K562 (cell line): Measurements from ENCODE around the gene SH3BP2. TPM values are rescaled to one million over a fixed set of nuclear protein-coding genes. Genes with fewer than 3 reads are reported as not detected.

ENCODE experiments used
- CC2D1A ChIP-seq: fragments of 450-650 bp; IDR thresholded peaks from 2 replicates; pipeline ENCODE4 v1.6.1; 2017; ENCODE audit warnings: mild to moderate bottlenecking
- ERF ChIP-seq: fragments of 450-650 bp; formaldehyde crosslinking; IDR thresholded peaks from 2 replicates; pipeline ENCODE4 v1.4.0; 2020; ENCODE audit warnings: mild to moderate bottlenecking, mixed read lengths
- MAX ChIP-seq: sonication (generic); formaldehyde crosslinking; IDR thresholded peaks from 2 replicates; pipeline ENCODE4 v1.9.0; 2022; ENCODE audit warnings: mild to moderate bottlenecking, missing genetic modification reagents
- NFIC ChIP-seq: fragments of 450-650 bp; IDR thresholded peaks from 2 replicates; pipeline ENCODE4 v1.6.1; 2017; ENCODE audit warnings: mild to moderate bottlenecking, inconsistent platforms
- NR2C2 ChIP-seq, 2 experiments: fragments of 200-800 bp in 1 of 2; sonication (Bioruptor generic) in 1 of 2; sonication (generic) in 1 of 2; formaldehyde crosslinking in 1 of 2; IDR thresholded peaks; 2 replicates each; pipeline versions ENCODE4 v1.6.1 to v1.8.0; 2016 to 2022; ENCODE audit warnings: mild to moderate bottlenecking in 1 of 2, missing compliant biosample characterization in 1 of 2, missing genetic modification characterization in 1 of 2, missing genetic modification reagents in 1 of 2
- PRPF4 ChIP-seq: fragments of 200-400 bp; formaldehyde crosslinking; IDR thresholded peaks from one replicate; pipeline ENCODE4 v1.6.1; 2017; ENCODE audit warnings: low read length, low read depth, mild to moderate bottlenecking; ENCODE audit not compliant: insufficient read depth, poor library complexity, severe bottlenecking
- SMAD2 ChIP-seq: fragments of 150-350 bp; IDR thresholded peaks from 2 replicates; pipeline ENCODE4 v1.6.1; 2014; ENCODE audit warnings: low read depth, mild to moderate bottlenecking, low read length
- ZNF764 ChIP-seq: fragments of 250-450 bp; sonication (Bioruptor Pico); IDR thresholded peaks from 2 replicates; pipeline ENCODE4 v1.4.0; 2020; ENCODE audit warnings: low read depth, mild to moderate bottlenecking, moderate library complexity
- polyA plus RNA-seq, 8 experiments: library from polyadenylated mRNA; depleted of rRNA in 4 of 8; stranded (reverse) in 5 of 8; unstranded in 3 of 8; fragments of >200 nt; fragmentation: Nextera tagmentation in 2 of 8; fragmentation: Illumina TruSeq in 1 of 8; extraction: Ambion mirVana in 2 of 8; extraction: Trizol in 1 of 8; gene quantifications; 2 replicates each; pipeline versions ENCODE4 v1.2.1 to v1.2.3, GENCODE V29; 2011 to 2014; ENCODE audit warnings: inconsistent platforms in 1 of 8, missing spikeins in 1 of 8
- total RNA-seq, 7 experiments: library from RNA; depleted of rRNA in 6 of 7; stranded (reverse); fragments of >200 nt in 6 of 7; fragmentation: Illumina TruSeq in 2 of 7; extraction: Trizol in 2 of 7; gene quantifications; 2 replicates each; pipeline versions ENCODE4 v1.2.1 to v1.2.3, GENCODE V29; 2011 to 2021; ENCODE audit warnings: low replicate concordance in 1 of 7
- TF ChIP-seq, protein P1 (sequence below), 2 experiments: fragments of 450-650 bp; formaldehyde crosslinking in 1 of 2; IDR thresholded peaks; 2 replicates each; pipeline versions ENCODE4 v1.4.0 to v1.6.1; 2014 to 2020; ENCODE audit warnings: mild to moderate bottlenecking in 2 of 2, borderline replicate concordance in 1 of 2, low read depth in 1 of 2
- TF ChIP-seq, protein P2 (sequence below): sonication (generic); formaldehyde crosslinking; IDR thresholded peaks from 2 replicates; pipeline ENCODE4 v1.8.0; 2023; ENCODE audit warnings: mild to moderate bottlenecking, missing genetic modification reagents
- TF ChIP-seq, protein P3 (sequence below): fragments of 200-800 bp; sonication (Bioruptor generic); IDR thresholded peaks from 2 replicates; pipeline ENCODE4 v1.6.1; 2017; ENCODE audit warnings: missing genetic modification characterization, missing compliant biosample characterization
- TF ChIP-seq, protein P4 (sequence below), 2 experiments: fragments of 200-800 bp in 1 of 2; sonication (Bioruptor generic) in 1 of 2; sonication (generic) in 1 of 2; formaldehyde crosslinking in 1 of 2; IDR thresholded peaks in 1 of 2; conservative IDR thresholded peaks in 1 of 2; 2 replicates each; pipeline versions ENCODE4 v1.5.0 to v1.6.1; 2016 to 2020; ENCODE audit warnings: missing compliant biosample characterization in 1 of 2, missing genetic modification characterization in 1 of 2, missing genetic modification reagents in 1 of 2

SH3BP2 gene
- total and polyA plus RNA-seq, 9 of the 15 experiments (the other 6 are each of a cell fraction or from before 2014, with no cell fraction given), result 0.34 to 16.0 (median 5.1) TPM

DNA sequence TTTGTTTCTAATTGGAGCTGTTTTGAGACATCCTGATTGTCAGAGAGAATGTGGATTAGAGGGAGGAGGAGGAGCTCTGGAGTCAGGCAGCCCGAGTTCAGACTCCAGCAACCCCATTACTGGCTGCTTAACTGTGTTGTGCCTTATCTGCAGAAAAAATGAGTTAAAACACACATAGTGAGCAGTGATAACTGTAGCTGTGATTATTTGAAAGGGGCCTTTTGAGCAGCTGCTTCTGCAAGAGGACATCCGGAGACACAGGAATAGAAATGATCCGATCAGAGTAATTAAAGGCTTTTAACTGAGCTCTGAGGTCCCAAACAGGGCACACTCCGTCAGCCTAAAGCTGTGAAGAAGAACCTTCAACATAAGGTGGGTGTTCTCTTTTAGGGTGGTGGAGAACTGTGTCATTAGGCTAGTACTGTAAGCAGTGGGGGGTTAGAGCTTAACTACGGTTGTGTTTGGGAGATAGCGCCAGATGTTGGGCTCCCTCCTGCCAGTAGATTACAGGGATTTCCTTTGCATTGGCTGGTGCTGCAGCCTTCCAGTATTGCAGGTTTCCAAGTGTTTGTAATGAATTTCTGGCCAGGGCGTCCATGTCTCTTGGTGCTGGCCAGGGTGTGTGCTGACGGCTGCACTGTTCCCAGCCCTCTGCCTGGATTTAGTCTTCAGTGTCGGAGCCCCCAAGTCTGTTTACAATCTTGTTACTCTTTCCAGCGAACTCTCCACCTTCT, 75.0 kb downstream of the SH3BP2 start (continued):
- TF ChIP-seq, protein P1, sequence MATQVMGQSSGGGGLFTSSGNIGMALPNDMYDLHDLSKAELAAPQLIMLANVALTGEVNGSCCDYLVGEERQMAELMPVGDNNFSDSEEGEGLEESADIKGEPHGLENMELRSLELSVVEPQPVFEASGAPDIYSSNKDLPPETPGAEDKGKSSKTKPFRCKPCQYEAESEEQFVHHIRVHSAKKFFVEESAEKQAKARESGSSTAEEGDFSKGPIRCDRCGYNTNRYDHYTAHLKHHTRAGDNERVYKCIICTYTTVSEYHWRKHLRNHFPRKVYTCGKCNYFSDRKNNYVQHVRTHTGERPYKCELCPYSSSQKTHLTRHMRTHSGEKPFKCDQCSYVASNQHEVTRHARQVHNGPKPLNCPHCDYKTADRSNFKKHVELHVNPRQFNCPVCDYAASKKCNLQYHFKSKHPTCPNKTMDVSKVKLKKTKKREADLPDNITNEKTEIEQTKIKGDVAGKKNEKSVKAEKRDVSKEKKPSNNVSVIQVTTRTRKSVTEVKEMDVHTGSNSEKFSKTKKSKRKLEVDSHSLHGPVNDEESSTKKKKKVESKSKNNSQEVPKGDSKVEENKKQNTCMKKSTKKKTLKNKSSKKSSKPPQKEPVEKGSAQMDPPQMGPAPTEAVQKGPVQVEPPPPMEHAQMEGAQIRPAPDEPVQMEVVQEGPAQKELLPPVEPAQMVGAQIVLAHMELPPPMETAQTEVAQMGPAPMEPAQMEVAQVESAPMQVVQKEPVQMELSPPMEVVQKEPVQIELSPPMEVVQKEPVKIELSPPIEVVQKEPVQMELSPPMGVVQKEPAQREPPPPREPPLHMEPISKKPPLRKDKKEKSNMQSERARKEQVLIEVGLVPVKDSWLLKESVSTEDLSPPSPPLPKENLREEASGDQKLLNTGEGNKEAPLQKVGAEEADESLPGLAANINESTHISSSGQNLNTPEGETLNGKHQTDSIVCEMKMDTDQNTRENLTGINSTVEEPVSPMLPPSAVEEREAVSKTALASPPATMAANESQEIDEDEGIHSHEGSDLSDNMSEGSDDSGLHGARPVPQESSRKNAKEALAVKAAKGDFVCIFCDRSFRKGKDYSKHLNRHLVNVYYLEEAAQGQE (IDR thresholded peaks at IDR 0.05; ENCODE audit: borderline replicate concordance), result no peak; the same call in 1 of the 2 replicates
- TF ChIP-seq, protein P1 (CRISPR knock-in tag; IDR thresholded peaks at IDR 0.05; ENCODE audit: low read depth), result no peak
- peak; percentile 92; the same call in 1 of the 2 replicates for TF ChIP-seq CC2D1A
- TF ChIP-seq, protein P2, sequence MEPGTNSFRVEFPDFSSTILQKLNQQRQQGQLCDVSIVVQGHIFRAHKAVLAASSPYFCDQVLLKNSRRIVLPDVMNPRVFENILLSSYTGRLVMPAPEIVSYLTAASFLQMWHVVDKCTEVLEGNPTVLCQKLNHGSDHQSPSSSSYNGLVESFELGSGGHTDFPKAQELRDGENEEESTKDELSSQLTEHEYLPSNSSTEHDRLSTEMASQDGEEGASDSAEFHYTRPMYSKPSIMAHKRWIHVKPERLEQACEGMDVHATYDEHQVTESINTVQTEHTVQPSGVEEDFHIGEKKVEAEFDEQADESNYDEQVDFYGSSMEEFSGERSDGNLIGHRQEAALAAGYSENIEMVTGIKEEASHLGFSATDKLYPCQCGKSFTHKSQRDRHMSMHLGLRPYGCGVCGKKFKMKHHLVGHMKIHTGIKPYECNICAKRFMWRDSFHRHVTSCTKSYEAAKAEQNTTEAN (CRISPR knock-in tag), result no peak
- TF ChIP-seq ERF (CRISPR knock-in tag), result no peak
- TF ChIP-seq PRPF4, result no peak
- TF ChIP-seq, protein P3, sequence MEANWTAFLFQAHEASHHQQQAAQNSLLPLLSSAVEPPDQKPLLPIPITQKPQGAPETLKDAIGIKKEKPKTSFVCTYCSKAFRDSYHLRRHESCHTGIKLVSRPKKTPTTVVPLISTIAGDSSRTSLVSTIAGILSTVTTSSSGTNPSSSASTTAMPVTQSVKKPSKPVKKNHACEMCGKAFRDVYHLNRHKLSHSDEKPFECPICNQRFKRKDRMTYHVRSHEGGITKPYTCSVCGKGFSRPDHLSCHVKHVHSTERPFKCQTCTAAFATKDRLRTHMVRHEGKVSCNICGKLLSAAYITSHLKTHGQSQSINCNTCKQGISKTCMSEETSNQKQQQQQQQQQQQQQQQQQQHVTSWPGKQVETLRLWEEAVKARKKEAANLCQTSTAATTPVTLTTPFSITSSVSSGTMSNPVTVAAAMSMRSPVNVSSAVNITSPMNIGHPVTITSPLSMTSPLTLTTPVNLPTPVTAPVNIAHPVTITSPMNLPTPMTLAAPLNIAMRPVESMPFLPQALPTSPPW, result peak; percentile 65
- TF ChIP-seq MAX (CRISPR knock-in tag), result 0 out of 2 replicates have a peak, but pooled peaks have one; percentile 18
- peak; percentile 89 for TF ChIP-seq NFIC
- TF ChIP-seq, protein P4, sequence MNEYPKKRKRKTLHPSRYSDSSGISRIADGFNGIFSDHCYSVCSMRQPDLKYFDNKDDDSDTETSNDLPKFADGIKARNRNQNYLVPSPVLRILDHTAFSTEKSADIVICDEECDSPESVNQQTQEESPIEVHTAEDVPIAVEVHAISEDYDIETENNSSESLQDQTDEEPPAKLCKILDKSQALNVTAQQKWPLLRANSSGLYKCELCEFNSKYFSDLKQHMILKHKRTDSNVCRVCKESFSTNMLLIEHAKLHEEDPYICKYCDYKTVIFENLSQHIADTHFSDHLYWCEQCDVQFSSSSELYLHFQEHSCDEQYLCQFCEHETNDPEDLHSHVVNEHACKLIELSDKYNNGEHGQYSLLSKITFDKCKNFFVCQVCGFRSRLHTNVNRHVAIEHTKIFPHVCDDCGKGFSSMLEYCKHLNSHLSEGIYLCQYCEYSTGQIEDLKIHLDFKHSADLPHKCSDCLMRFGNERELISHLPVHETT (CRISPR knock-in tag; conservative IDR thresholded peaks at IDR 0.05 in 1 of 2, IDR thresholded peaks at IDR 0.05 in 1 of 2), result 0 out of 4 replicates have a peak, but pooled peaks of 1 of the 2 experiments have one; percentile 45
- no peak for TF ChIP-seq SMAD2
- no peak for TF ChIP-seq ZNF764 (CRISPR knock-in tag)
- no peak for TF ChIP-seq NR2C2 (CRISPR knock-in tag; IDR thresholded peaks at IDR 0.05)
- TF ChIP-seq NR2C2 (tag; IDR thresholded peaks at IDR 0.05), result no peak
